HL-60/S4 treated with retinoic acid at 250 ng/mL for 4 days and 3 days (cell line): ENCODE data around the gene MACROH2A1.
"Not testable (repeated sequence)": the region's sequence is repeated elsewhere in the genome, so short reads cannot be mapped to it uniquely, and the experiment has no call there.

Experiments used
- in situ Hi-C: fragments of 300-500 bp; cut with MboI; formaldehyde crosslinking; loops from 2 replicates; pipeline ENCODE4 v1.7.0; 2022; ENCODE audit warnings: low sequenced_read_pairs

MACROH2A1 gene

DNA sequence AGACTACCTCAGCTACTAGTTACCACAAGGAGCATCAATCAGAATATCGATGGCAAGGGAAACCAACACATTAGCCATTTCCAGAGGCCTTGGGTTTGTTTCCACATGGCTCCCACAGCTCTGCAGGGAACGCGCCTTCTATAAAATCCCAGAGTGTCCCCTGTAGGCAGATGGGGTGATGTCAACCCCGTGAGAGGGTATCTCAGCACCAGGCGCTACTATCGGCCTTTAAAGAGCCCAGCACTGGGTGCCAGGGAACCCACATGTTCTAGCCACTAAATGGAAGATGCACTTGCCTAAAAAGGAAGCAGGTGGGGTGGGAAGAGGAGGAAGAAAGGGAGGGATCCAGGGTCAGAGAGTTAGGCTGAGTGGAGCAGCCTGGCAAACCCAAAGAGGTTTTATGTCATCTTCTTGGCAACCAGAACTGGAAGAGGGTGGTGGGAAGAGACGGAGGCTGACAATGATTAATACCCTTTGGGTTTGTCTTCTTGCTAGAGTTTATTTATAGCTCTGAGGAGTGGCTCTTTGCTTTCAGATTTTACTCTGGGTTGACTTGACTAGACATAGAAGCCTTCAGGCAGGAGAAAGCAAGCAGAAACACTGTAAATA, 19.9 kb downstream of the MACROH2A1 start:
- in situ Hi-C loops, result no loop called here

DNA sequence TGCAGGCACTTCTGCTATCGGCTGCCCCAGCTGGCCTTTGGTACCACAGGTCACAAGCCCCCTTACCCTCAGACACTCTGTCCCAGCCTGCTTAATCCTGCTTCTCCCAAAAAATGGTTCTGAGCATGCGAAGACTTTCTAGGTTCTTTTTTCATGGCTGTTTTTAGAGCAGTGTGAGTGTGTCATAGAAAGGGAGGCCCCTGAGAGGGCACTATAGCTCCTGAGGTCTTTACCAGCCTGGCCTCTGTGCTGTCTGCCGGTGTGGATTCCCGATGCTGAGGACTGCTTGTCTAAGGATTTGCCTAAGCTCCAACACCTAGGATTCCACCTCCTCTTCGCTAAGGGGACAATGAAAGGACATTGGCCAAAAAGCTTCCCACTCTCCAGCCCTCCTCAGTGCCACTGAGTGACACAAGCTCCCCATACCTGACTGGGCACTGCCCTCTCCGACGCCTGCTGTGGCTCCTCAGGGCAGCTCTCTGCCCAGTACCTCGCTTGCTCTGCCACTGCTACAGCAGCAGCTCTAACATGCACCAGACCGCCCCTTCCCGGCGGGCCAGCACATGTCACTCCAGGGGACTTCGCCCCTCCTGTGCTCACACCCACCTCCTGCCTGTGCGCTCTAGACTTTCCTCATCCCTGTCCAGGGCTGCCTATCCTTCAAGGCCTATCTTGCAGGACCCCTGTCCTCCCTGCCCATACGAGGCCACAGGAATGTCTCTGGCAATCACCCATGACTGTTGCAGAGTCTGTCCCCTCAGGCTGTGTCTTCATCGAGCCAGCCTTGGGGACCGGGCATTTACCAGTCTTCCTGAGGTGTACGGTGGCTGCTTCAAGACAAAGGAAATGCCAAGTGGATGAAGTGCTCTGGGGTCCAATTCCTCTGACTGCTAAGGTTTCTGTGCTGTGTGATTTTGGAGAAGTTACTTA, 21.0 kb downstream of the MACROH2A1 start:
- in situ Hi-C loops, result no loop called here

DNA sequence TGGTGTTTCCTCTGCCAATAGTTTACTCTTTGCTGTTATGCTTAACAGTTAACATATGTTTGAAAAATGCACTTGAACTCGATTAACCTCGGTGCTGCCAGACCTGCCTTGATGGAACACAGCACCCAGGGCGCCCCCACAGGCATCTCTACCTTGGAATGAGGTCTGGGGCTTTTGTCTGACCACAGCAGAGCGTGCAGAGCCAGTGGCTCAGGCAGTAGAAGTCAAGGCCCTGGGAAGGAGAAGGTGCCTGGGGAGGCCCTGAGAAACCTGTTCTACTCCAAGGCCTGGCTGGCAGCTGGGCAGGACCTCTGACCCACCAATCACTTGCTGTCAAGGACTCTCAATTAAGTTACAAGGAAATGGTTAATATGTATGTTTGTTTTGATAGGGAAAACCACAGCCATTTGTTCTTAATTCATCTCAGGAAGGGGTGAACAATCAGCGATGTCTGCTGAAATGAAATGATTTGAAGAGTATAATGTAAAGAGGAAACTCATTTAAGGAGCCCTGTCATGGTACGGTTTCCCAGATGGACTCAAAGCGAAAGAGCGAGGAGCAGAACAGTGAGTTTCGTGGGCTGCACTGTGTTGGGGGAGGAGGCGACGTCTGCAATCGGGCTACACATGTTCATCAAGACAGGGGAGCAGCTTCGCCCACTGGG, 21.9 kb downstream of the MACROH2A1 start:
- in situ Hi-C loops, result no loop called here

DNA sequence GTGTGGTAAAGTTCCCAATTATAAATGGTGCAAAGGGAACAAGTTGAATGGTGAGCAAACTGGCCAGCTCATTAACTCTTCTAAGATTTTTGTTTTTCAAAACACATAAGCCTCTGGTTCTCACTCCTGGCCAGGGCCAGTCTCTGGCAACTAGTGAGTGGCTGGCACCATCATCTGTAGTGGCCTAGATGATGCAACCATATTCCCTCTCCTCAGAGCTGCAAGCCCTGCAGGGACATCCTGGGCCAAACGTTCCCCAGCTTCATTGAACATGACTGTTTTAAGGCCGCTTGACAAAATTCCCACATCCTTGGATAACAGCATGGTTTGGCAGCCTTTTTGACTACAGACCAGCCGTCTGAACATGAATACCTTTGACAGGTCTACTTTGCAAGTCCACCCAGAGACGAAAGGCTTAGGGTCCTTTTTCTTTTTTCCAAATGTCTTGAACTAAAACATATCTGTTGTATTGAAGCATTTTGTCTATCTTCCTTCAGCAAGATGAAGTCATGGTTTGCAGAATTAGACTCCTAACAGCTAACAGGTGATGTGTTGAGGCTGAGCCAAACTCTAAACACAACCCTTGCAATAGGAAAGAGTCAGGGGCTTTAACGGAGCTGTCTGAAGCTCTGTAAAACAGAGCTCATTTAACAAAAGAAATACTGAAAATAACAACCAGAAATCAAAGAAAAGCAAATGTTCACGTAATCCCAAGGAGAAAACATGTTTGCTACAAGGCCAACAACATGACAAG, 23.8 kb downstream of the MACROH2A1 start:
- in situ Hi-C loops, result no loop called here

DNA sequence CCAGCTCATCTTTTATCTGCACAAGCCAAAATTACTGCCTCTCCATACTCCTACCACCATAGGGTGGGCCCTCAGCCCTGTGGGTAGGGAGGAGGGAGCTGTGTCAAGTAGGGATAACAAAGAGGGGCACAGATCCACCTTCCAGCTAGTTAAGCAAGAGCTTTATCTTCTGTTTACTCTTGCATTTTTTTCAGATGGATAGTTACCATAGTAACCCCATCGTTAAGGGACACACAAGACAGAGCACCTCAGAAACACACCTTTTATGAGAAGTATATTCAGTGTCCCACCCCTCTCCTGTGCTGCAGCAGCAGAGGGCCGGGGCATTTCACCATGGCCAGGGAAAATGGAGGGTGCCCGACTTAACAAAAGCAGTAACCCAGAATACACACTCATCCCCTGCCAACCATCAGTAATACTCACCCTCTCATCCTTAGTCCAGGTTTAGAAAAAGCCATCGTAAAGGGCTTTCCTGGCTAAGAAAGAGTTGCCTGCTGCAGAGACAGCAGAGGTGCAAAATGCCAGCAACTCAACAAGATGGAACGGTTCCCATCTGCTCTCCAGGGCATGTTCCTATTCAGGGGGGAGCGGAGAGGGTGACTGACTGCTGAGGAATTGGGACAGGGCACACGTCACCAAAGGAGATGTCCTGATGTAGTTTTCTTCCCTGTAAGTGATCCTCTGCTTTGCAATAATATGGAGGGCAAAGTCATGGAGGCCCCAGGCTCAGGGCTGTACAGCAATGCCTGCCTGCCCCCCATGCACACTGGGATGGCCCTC, 25.1 kb downstream of the MACROH2A1 start:
- in situ Hi-C loops, result no loop called here

DNA sequence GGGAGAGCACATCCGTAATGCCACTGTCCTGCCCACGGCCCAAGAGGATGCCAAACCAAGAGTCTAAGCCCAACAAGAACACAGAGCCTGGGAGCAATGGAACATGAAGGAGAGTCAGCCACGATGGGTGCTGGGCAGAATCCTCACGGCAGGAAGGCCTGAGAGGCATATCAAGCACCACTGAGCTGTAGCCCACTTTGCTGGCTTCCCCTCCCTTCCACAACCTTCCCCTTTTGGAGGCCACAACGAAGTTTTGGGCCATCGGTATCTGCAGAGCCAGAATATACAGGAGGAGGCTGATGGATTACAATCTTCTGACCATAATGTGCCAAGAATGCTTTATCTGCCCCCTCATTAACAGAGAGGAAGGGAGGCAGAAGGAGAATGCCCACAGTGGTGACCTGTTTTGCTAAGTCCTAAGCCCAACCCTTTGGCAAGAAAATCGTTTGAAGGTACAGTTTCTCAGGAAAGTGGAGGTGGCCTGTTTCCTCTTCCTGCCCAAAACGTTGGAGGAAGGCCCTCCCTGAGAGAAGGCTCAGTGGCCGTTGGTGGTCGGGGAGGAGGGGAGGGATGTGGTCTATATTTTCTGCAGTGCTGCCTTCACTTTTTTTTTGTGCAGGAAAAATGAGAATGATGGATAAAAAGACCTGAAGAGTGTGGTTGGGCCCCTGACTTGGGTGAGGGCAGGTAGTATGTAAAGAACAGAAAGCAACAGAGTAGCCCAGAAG, 26.2 kb downstream of the MACROH2A1 start:
- in situ Hi-C loops, result no loop called here

DNA sequence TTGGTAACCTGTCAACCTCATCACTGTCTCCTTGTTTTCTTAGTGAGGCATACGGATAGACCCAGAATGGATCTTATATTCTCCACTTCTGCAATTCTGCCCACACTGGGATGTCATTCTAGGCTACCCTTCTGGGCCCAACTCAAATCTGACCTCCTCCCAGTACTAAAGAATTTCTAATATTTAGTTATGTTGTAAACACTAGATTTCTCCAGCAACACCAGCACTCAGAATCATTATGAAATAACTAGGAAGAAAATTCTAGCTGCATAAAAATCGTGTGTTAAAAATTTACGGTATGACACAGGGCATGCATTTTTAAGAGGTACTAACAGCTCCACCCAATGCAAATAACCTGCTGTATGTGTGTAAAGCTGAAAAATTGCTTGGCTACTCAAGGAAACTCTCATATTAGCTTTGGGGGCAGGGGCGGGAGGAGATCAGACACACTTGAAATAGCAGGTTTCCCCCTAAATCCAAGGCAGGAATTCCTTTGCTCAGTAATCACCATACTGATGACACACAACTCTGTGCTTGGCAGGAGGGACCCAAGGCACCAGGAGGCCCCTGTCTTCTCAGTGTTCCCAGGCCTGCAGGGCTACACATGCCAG, 27.3 kb downstream of the MACROH2A1 start:
- in situ Hi-C loops, result no loop called here

DNA sequence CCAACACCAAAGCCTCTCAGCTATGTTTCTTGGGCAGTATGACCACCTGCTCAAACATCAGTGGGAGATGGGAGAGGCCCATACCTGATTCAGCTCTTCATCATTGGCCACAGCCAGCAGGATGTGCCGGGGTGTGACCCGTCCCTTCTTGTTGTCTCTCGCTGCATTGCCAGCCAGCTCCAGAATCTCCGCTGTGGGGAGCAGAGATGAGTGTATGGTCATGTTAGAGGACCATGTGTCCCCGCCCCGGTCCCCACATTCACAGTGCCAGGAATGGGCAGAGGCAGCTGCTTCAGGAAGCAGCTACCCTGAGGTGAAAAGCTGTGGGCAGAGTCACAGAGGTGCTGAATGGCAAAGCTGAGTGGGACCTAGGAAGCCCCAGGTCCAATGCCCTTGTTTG, 29.1 kb downstream of the MACROH2A1 start:
- in situ Hi-C loops, result no loop called here

DNA sequence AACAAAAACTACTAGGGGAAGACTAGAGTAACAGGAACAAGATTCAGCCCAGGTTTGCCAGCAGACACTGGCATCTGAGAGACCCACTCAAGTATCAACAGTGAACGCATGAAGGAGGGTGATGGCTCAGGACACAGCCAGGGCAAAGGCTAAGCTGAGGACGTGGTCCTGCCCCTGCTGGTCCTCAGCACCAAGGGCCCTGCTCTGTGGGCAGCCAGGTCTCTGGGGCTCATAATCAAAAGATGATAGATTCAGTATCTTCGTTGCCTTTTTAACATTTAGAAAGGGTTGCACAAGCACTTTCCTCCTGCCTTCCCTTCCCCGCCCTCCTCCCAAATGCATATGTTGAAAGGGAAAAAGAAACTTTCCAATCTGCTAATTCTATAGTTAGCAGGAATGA, 31.5 kb downstream of the MACROH2A1 start:
- in situ Hi-C loops, result no loop called here

DNA sequence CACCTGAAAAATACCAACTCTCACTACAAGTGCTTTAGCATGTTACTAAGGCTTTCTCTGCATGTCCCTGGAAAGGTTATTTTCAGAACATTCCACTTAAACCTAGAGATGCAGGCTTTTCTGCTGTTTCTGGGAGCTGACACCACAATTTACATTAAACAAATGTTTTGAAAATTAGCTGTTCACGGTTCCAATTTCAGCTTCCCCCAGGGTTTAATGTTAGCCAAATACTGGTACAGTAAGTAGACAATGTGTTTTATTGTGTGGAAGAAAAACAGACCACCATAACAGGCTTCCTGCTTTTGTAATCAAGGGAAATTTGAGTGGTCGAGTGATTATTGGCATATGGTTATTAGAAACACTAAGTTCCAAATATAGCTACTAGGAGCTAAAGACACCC, 32.0 kb downstream of the MACROH2A1 start:
- in situ Hi-C loops, result no loop called here

DNA sequence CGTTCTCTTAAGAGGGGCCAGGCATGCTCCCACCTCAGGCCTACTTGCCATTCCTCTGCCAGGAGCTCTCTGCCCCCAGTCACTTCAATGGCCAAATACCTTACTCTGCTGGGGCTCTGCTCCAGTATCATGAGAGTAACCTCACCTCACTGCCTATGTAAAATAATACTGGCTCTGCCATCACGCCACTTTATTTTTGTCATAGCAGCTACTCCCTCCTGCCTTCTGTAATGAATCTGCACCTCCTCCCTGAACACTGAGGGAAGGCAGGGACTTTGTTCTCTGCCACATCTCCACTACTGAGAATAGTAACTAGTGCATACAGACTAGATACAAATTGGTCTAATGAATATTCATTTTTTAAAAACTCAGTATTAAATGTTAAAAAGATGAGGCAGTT, 33.8 kb downstream of the MACROH2A1 start:
- in situ Hi-C loops, result no loop called here

DNA sequence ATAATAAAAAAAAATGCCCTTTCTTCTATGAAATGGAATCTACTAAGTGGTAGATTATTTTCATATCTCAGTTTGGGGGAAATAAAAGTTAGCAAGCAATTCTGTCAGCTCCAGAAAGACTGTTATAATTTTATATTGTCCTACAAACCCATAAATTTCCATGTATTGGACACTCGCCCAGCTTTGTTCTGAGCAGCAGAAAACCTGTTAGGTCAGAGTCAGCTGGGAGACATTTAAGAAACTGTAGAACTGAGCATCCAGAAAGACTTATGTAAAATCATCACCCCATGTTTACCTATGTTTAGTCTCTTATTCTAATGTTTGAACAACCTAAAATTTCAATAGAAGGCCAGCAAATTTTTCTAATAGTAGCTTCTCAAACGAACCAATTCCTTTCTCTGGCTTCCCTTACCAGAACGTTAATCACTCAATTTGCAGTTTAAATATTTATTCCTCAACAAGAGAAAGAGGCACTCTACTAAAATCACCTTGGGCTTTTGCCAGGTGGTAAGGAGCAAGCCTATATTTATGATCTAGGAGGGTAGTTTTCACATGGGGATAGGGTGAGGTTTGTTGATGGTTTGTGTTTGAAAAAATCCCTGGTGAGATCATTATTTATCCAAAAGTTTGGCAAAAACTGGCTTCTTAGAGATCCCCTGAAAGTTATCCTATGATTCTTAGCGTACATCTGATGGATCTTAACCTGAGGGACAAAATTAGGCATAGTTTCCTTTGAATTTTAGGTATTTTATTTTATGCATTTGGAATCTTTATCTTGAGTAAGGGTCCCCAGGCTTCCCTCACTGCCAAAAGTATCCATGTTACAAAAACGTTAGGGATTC, 34.4 kb downstream of the MACROH2A1 start:
- in situ Hi-C loops, result no loop called here

DNA sequence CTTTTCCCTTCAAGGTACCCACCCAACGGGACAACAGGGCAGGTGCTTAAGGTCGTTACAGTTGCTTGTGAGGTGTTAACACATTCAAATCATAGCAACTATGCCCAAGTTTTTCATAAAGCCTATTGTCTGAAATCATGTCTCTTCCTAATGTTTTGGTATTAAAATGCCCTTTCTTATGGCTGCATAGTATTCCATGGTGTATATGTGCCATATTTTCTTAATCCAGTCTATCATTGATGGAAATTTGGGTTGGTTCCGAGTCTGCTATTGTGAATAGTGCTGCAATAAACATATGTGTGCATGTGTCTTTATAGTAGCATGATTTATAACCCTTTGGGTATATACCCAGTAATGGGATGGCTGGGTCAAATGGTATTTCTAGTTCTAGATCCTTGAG, 35.7 kb downstream of the MACROH2A1 start:
- in situ Hi-C loops, result not testable (repeated sequence)

DNA sequence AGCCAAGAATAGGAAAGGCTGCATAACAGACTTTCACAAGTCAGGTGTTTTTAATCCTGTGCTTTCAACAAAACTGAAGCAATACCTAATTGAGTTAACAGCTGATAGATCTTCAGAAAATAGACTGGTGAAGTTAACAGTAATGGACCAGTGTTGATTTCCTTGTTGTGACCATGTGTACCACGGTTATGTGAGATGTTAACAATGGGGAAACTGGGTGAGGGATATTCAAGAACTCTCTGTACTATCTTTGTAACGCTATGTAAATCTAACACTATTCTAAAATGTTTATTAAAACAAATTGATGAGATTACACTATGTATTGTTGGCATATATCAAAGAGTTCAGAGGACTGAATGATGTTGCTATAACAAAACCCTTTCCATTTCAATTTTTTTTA, 36.9 kb downstream of the MACROH2A1 start:
- in situ Hi-C loops, result no loop called here

DNA sequence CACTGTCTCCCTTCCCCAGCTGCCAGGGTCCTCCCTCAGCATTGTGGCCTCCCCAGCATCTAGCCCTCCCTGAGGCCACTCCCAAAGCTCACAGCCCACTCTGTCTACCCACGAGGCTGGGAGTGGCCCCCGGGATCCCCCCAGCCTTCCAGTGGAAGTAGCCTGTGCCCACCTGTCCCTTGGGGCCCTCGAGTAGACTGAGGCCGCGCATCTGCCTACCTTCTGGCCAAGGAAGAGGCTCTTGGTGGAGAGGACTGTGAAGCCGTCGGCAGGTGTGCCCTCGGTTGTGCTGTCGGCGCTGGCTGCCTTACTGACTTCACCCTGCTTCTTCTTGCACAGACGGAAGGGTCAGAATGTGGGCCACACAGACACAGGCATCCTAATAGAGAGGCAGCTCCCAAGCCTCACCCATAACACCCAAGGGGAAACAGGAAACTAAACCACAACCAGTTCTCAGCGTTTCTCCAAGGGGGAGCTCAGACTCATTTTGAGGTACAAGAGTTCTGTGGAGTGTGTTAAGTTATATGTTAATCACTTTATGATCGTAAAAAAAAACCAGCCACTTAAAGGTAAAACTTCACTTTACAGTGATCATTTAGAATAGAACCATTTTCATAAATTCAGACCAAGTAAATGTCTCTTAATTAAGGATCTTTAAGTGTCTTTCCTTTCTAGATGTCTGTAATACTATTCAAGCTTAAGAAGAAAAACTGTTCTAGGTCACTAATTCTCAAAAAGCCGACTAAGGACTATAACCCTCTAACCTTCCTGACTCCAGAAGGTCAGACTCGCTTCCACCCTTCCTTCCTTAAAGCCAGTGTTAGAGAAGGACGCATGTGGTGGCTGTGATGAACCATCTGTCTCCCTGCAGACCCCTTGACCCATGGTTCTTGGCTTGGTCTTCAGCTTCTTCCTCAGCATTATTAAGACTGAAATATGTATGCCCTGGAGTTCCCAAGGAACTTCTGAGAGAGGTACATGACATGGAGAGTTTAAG, 38.5 kb downstream of the MACROH2A1 start:
- in situ Hi-C loops, result no loop called here

DNA sequence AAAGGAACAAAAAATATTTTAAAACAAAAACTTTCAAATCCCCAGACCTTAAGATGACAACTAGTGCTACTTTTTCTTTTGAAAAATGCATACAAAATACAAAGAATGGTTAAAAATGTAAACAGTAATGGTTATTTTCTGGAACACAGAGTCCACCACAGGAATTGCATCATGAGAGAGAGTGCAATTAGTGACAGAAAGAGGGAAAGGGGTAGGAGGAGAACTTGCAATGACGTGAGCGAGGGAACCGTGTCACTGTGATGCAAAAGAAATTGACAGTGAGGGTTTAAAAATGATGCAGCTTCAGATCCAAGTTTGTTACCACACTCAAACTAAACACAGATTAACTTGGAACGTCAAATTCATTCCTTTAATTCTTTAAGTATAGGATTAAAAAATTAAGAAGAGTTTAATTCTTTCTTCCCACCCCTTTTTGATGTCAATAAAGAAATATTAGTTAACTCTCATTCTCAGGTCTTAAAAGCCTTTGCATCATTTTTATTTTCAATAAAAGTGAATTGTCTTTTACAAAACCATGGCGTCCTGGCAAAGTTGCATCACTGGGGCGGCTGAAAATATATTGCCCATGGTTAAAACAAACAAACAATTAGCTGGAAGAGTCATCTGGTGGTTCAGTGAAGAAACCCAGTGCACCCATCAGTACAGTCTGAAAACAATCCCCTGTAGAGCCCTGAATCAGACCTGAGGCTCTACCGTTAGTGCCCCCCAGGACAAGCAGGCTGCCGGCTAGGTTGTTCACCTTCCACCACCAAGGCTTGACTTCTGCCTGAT, 39.5 kb downstream of the MACROH2A1 start:
- in situ Hi-C loops, result no loop called here
